GM18870 (cell line): ENCODE data around the gene DENND1A.

ENCODE experiments used
- ATAC-seq: cut with Tn5 transposase; IDR thresholded peaks from one replicate; pipeline ENCODE4 v1.9.1; 2021; ENCODE audit warnings: moderate library complexity; ENCODE audit not compliant: unreplicated experiment

The DENND1A gene

DNA sequence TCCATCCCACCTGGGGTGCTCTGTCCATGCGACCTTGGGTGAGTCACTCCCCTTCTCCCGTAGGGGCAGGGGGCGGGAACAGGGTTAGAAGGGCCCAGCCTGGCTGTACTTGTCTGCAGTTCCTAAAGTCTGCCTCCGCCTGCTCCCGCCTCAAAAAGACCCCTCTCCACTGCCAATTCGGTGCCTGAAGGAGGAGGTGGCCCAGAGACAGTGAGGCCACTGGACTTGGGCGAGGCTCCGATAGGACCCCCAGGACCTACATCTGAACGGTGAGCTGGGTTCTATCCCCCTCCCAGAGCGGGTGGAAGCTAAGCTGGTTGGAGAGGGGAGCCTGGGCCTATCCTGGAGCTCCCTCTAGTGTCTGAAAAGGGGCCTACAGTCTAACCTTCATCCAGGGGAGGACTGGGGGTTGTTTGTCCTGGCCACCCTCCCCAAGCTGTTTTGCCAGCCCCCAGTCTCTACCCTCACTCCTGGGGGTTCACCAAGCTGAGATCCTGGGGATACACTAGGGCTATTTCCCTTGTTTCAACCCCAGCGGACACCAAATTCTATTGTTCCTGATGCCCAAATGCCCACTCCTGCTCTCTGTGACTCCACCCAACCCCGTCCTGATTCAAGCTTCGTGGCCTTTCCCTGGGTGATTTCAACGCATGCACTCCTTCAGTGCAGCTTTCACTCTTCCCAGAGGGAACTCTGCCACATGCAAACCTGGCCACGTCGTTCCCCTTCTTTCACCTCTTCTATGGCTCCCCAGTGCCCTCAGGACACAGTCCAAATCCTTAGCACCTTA lies 580.0 kb downstream of the DENND1A start:
- no peak for ATAC-seq

DNA sequence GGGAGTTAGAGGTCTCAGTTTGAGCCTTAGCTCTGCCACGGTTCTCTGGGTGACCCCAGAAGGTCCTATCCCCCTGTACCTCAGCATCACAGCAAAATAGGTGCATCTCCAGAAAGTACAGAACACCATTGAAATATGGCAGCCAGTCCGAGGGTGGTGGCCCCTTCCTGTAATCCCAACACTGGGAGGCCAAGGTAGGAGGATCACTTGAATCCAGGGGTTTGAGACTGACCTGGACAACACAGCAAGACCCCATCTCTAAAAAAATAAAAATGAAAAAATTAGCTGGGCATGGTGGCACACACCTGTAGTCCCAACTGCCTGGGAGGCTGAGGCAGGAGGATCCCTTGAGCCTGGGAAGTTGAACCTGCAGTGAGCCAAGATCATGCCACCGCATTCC lies 580.9 kb downstream of the DENND1A start:
- ATAC-seq = no peak

DNA sequence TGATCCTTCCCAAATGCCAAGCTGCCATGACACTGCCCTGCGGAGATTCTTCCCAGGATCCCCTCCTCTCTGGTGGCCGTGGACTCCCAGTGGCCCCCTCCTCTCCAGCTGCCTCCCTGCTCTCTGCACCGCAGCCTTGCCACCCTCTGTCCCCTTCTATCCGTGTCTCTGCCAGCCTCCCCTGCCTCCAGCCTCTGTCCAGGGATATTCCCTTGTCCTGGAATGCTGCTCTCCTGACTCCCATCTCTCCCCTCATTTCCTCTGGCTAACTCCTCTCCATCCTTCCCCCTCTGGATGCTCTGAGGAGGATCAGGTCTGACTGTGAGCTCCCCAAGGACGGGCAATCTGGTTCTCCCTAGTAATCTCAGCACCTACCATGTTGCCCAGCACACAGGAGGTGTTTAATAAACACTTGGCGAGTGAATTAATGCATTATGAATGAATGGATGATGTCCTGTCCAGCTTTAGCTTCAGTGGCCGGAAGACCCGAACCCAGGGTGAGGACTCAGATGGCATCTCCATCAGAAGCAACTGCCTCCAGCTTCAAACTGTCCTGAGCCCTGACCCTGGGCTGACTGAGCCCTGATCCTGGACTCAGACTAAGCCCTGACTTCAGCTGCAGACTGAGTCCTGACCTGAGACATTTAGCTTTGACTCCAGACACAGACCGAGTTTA lies 581.5 kb downstream of the DENND1A start:
- ATAC-seq = no peak

DNA sequence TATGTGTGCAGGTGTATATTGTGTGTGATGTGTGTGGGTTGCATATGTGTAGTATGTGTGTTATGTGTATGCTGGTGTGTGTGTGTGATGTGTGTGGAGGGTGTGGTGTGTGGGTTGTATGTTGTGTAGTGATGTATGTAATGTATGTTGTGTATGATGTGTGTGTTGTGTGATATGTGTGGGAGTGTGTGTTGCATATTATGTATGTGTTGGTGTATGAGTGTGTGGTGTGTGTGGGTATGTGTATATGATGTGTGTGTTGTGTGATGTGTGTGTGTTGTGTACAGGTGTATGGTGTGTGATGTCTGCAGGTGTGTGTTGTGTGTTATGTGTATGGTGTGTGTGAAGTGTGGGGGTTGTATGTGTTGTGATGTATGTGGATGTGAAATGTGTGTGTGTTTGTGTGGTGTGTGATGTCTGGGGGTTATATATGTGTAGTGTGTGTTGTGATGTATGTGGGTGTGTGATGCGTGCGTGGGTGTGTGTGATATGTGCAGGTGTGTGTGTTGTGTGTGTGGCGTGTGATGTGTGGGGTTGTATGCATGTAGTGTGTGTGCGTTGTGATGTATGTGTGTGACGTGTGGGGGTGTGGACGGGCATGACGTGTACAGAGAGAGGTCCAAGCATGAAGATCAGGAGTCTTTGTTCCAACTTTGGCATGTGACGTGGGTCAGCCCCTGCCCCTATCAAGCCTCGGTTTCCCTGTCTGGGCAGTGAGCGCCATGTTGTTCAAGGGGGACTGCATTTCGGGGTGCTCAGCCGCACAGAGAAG lies 582.5 kb downstream of the DENND1A start:
- no peak for ATAC-seq

DNA sequence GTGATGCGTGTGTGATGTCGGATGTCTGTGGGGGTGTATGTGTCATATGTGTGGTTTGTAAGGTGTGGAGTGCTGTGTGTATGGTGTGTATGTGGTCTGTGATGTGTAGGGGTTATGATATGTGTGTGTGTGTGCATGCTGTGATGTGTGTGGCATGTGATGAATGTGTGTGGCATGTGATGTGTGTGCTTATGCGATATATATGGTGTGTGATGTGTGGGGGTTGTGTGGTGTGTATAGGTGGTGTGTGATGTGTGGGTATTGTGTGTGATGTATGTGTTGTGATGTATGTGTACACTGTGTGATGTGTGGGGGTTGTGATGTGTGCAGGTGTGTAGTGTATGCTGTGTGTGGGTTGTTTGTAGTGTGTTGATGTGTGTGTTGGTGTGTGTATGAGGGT lies 583.1 kb downstream of the DENND1A start:
- ATAC-seq = no peak

DNA sequence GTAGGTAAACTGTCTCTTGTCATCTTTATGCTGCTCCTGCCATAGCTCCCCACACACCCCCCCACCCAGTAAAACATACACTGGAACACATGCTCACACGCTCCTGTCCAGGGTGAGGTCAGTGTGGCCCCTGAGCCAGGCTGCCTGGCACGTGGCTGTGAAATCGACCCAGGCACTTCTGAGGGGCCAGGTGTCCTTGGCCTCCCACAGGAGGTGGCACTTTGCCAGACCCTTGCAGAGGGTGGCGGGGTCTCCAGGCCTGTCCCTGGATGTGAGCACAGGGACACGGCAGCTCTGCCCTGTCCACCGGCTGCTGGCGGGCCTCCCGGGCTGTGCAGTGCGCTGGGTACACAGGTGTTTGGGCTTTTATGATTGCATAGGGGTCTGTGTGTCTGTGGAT lies 583.9 kb downstream of the DENND1A start:
- ATAC-seq = no peak

DNA sequence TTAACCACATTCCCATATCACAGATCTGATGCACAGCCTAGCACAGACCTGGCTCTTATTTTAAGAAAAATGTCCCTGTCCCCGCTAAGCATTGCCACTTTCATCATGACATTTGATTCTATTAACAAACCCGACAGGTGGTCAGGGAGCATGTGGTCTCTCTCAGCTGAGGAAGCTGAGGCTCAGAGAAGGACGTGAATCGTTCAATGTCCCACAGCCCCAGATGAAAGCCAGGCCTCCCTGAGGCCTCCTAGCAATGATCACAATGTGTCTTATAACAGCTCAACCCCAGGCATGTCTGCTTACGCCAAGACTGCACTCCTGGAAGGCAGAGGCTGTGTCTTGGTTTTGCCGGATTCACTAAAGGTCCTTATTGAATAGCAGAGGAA lies 584.4 kb downstream of the DENND1A start:
- ATAC-seq = no peak

DNA sequence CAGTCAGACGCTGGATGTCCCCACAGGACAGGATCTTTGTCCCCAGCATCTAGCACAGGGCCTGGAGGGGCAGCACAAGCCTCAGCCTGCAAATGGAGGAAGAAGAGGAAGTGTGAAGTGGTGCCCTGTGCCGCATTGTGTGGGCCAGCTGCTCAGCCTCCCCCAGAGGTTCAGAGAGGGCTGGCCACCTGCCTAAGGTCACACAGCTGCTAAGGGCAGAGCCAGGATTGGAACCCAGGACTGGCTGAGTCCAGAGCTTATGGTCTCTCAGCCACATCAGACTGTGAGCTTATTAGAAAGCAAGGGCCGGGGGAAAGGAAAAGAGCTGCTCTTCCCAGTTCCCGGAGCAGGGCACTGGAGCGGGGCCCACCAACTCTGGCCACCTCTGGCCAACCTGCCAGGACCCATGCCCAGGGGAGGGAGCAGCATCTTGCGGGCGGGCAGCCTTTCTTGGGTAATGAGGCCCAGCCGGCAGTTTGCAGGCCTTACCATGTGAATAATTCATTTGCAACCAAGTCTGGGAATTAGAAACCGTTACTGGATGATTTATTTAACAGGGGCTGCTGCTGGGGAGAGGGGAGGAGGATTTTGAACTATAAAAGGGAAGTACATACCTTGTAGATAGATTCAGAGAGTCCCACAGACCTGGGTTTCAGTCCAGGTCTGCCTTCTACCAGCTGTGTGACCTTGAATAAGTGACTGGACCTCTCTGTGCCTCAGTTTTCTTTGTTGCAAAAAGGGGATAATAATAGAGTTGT lies 585.6 kb downstream of the DENND1A start:
- ATAC-seq = no peak

DNA sequence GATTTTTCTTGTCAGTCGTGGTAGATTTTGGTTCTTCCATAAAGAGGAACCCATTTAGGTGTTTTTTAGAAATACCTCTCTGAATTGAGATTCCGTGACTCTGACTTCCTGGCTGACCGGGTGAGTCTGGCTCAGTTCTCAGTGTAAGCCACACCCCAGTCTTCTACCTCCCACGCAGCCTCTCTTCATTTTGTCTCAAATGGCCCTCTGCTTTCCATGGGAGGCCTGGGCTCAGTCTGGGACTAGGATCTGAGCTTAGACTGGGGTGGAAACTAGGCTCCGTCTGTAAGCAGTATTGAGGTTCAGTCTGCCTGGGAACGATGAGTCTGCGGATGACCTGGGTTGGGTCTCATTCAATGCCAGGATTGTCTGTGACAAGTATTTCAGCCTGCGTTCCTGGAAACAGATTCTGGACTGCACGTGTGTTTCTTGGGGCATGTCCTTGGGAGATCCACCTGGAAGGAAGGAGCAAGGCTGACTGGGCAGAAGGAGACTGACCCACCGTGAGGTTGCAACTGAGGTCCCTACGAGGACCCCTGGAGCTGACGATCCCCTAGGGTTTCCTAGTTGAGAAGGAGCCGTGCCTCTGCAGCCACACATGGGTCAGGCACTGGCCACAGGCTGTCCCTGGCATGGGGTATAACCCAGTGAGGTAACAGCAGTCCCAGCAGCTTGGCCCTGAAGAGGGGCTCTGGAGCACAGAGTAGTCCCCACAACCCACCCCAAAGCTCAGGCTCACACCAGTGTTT lies 586.3 kb downstream of the DENND1A start:
- no peak for ATAC-seq

DNA sequence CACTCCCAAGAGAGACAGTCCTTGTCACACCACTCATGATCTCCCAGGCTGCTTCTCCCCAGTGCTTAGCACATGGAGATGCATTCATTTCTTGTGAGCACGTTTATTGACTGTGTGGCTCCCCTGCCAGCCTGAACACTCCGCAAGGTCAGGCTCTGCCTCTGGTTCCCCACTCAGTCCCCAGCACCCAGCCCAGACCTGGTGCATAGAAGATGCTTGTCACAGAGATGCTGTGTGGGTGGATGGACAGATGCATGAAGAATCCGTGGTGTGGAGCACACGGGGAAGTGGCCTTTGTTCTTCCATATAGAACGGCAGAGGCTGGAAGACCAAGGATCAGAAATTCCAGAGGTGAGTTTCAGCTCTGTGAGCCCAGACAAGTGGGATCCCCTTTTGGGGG lies 587.7 kb downstream of the DENND1A start:
- no peak for ATAC-seq

DNA sequence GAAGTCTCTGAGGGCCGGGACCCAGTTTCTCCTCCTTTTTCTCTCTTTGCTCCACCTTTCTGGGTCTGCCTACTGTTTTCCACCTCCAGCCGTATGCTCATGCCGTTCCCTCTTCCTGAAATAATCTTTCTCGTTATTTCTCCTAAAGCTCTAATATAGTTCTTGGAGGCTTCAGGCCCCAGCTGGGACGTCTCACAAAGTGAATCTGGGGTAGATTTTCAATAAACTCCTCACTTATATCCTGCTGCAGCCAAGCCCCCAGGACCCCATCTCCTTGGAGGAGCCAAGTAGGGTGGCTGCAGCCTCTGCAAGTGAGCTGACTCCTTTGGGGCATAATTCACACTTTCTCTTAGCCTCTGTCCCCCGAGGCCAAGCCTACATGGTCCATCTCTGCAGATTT lies 588.1 kb downstream of the DENND1A start:
- ATAC-seq = no peak

DNA sequence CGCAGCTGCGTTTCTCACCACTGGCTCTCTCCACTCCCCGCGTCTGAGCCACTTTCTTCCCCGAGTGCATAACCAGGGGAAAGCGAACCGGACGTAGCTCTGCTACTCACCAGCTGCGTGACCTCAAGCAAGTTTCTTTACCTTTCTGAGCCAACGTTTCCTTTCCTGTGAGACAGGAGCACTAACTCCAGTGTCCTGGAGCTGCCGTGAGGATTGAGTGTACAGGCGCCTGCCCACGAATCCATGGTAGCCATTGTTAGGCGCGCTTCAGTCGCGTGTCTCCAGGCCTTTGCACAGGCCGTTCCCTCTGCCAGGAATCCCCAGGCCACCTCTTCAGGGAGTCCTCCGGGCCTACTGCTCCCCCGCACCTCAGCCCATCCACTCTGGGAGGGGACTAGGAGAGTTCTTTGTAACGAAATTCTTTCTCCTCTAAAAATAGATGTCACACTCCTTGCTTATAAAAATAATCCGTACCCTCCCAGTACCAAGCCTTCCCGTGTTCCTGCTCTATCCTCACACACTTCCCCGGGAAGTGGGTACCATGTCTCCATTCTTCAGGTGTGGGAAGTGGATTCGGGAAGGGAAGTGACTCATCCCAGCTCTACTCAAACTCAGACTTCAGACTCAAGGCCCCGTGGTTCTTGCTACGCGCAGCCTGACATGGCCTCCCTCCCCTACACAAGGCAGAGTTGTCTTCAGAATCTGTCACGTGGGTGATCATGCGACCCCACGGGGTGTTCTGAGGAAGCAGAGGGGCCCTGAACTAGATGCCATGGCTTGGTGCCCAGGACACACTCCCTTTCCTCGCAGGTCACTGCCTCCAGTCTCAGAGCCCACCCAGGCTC lies 590.0 kb downstream of the DENND1A start:
- peak; percentile 41 for ATAC-seq

DNA sequence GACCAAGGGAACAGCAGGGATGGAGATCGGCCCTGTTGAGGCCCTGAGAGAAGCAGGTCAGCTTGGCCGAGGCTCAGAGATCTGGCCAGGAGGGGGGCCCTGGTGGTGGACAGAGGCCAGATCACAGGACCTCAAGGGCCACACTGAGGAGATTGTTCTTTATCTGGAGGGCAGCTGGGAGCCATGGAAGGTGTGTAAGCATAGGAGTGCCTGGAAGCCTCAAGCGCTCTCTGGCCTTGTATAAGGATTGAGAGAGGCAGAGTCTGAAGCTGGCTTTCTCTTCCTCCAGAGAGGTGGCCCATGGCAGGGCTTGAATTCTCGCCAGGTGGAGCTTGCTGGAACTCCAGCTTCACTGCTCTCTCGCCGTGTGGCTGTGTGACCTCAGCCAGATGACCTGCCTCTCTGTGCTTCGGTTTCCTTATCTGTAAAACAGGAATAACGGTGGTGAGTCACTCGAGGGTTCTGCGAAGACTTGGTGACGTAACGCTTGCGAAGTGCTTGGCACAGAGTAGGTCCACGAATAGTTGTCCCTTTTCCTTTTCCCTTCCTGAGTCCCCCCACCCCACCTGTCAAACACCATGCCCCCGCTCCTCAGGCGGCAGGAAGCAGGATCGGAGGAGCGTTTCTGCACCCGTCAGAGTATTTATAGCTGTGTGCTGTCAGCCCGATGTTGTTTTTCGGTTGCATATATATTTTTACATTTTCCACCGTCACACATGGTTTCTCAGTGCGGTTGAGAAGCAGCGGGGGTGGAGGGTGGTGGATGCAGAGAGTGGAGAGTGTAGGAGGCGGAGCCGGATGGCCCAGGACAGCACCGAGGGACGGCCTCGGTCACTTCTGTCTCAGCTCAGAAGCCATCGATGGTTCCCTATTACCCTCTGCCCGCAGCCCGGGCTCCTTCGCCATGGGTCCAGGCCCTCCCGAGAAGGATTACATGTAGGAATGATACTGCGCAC lies 590.9 kb downstream of the DENND1A start:
- peak; percentile 62 for ATAC-seq

DNA sequence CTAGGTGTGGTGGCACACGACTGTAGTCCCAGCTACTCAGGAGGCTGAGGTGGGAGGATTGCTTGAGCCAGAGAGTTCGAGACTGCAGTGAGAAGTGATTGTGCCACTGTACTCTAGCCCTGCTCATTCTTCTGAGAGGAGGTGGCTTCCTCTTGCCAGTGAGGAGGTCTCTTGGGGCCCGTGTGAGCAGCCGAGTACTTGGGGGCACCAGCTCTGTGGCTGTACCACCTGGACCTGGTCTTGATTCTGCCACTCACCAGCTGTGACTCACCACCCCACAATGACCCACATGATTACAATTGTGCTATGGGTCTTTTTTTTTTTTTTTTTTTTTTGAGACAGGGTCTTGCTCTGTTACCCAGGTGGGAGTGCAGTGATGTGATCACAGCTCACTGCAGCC lies 592.0 kb downstream of the DENND1A start:
- no peak for ATAC-seq

DNA sequence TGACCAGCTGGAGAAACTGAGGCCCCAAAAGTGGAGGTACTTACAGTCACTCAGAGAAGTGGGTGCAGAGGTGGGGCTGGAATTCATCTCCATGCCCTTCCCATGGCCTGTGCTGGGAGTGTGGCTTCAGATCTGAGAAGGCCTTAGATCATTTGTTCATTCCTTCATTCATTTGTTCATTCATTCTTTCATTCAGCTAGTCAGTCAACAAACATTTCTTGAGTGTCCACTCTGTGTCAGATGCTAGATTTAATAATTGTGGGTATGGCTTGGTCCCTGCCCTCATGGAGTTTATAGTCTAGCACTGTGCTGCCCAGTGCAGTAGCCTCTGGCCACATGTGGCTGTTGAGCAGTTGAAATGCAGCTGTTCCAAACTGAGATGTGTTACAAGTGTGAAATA lies 593.0 kb downstream of the DENND1A start:
- ATAC-seq = no peak

DNA sequence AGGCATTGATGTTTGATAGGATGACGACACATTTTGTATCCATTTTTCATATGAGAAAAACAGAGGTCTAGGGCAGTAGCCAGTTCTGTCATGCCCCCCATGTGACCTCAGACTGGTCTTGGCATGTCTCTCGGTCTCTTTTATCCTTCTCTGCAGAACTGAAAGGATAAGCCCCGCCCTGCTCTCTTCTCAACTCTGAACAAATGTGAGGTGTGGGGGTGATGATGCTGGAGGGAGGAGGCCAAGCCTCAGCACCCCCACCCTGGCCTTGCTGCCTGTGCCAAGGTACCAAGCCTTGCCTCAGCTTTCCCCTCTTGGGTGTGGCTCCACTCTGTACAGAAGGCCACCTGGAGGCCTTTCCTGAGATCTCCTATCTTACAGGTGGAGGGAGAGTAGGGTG lies 593.5 kb downstream of the DENND1A start:
- no peak for ATAC-seq

DNA sequence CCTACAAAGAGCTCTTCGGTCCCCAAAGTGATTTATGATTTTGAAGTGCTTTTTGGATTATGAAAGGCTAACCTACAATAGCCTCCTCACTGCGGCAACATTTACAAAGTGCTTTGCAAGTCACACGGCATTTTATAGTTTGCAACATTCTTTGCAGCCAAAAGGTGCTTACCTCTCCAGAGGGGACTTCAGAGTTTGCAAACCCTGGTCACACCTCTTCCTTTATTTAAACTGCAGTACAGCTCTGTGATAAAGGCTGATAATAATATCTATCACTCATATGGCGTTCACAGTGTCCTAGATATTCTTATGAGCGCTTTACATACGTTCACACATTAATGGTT lies 594.0 kb downstream of the DENND1A start:
- no peak for ATAC-seq

DNA sequence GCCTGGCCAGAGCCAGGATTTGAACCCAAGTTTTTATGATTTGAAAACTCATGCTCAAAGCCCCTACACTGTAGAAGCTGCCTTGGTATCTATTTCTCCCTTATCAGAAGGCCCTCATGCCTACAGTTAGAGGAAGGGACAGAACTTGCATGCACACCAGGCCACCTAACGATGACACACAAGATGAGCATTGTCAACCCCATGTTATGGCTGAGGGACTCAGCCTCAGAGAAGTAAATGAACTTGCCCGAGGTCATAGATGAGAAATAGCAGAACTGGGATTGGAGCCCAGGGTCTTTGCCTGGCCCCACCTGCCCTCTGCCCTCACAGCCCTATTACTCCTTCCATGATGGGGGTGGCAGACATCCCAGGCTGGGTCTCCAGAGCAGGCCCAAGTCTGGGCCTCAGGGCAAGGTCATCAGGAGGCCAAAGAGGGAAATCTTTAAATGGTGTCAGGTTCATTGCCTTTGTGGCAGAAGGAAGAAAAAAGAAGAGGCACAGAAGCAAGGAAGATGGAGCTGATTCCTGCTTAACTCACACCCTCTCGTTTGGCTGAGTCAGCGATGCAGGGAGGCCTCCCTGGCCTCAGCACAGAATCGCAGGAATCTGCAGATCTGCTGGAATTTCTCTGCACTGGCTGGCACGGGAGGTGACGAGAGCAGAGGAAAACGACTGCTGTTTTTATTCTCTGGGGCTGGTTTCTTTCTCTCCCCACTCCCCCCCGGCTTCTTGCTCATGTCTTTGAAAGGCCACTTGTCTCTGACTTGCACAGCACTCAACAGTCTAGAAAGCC lies 594.5 kb downstream of the DENND1A start:
- ATAC-seq = no peak
